HEK293 (cell line): Measurements from ENCODE around the gene PKM.

Source experiments
- CTCF ChIA-PET: fragments of 350-600 bp; formaldehyde crosslinking; extraction: SDS; loops from one replicate; lab custom pipeline; 2021; ENCODE audit warnings: antibody characterized with exemption; lab: Yijun Ruan, JAX
- POLR2A ChIA-PET: fragments of 300-600 bp; formaldehyde crosslinking; extraction: SDS; loops from one replicate; lab custom pipeline; 2020; ENCODE audit warnings: antibody characterized with exemption, inconsistent platforms; lab: Yijun Ruan, JAX
- H3K27ac ChIP-seq: fragments of 200-500 bp; sonication (Bioruptor generic); 2 replicates; pipeline ENCODE4 v1.5.1; 2014; ENCODE audit warnings: low read depth, low read length, control low read depth, inconsistent platforms; ENCODE audit errors: extremely low read depth
- H3K36me3 ChIP-seq, 2 experiments: fragments of 200-500 bp in 1 of 2; sonication (Bioruptor generic) in 1 of 2; 1 replicate in 1 of 2; 2 replicates in 1 of 2; pipeline ENCODE4 v1.5.1; 2014 to 2017; ENCODE audit warnings: inconsistent platforms in 2 of 2, low read length in 2 of 2; ENCODE audit not compliant: control insufficient read depth in 2 of 2, insufficient read depth in 1 of 2
- H3K4me1 ChIP-seq: fragments of 200-500 bp; sonication (Bioruptor generic); 2 replicates; pipeline ENCODE4 v1.5.1; 2014; ENCODE audit warnings: mild to moderate bottlenecking, low read length, inconsistent platforms; ENCODE audit not compliant: control insufficient read depth, insufficient read depth
- H3K4me3 ChIP-seq: 2 replicates; pipeline ENCODE4 v1.5.1; 2011; ENCODE audit warnings: low read depth, mild to moderate bottlenecking, control low read depth, low read length, moderate library complexity
- H3K9me3 ChIP-seq: fragments of 200-500 bp; sonication (Bioruptor generic); 2 replicates; pipeline ENCODE4 v1.5.1; 2014; ENCODE audit warnings: low read depth, low read length, inconsistent platforms; ENCODE audit not compliant: control insufficient read depth, insufficient read depth
- FEZF1 ChIP-seq: fragments of 450-650 bp; formaldehyde crosslinking; IDR thresholded peaks from 2 replicates; pipeline ENCODE4 v1.5.1; 2016; ENCODE audit warnings: missing biosample characterization, missing genetic modification characterization
- GLIS2 ChIP-seq: fragments of 450-650 bp; formaldehyde crosslinking; IDR thresholded peaks from 2 replicates; pipeline ENCODE4 v1.5.1; 2016; ENCODE audit warnings: missing biosample characterization, missing genetic modification characterization
- ZNF121 ChIP-seq: fragments of 450-650 bp; formaldehyde crosslinking; IDR thresholded peaks from 2 replicates; pipeline ENCODE4 v1.5.1; 2016; ENCODE audit warnings: missing biosample characterization, missing genetic modification characterization
- ZNF174 ChIP-seq: fragments of 450-650 bp; formaldehyde crosslinking; IDR thresholded peaks from 2 replicates; pipeline ENCODE4 v1.5.0; 2017; ENCODE audit warnings: missing biosample characterization, mild to moderate bottlenecking, missing genetic modification characterization
- ZNF175 ChIP-seq: fragments of 450-650 bp; formaldehyde crosslinking; IDR thresholded peaks from 2 replicates; pipeline ENCODE4 v1.5.1; 2016; ENCODE audit warnings: missing biosample characterization, missing genetic modification characterization
- ZNF2 ChIP-seq: fragments of 450-650 bp; formaldehyde crosslinking; IDR thresholded peaks from 2 replicates; pipeline ENCODE4 v1.5.1; 2016; ENCODE audit warnings: missing biosample characterization, missing genetic modification characterization
- ZNF214 ChIP-seq: fragments of 450-650 bp; formaldehyde crosslinking; IDR thresholded peaks from 2 replicates; pipeline ENCODE4 v1.5.1; 2017; ENCODE audit warnings: missing biosample characterization, mild to moderate bottlenecking, missing genetic modification characterization, borderline replicate concordance
- ZNF610 ChIP-seq: fragments of 450-650 bp; formaldehyde crosslinking; IDR thresholded peaks from 2 replicates; pipeline ENCODE4 v1.5.1; 2016; ENCODE audit warnings: missing biosample characterization, missing genetic modification characterization, borderline replicate concordance
- ZNF654 ChIP-seq: fragments of 450-650 bp; formaldehyde crosslinking; IDR thresholded peaks from 2 replicates; pipeline ENCODE4 v1.5.1; 2016; ENCODE audit warnings: low read depth, missing biosample characterization, missing genetic modification characterization
- ZNF777 ChIP-seq: fragments of 450-650 bp; formaldehyde crosslinking; IDR thresholded peaks from 2 replicates; pipeline ENCODE4 v1.5.1; 2017; ENCODE audit warnings: missing biosample characterization, missing genetic modification characterization, borderline replicate concordance
- ZSCAN16 ChIP-seq: fragments of 450-650 bp; formaldehyde crosslinking; IDR thresholded peaks from 2 replicates; pipeline ENCODE4 v1.5.1; 2016; ENCODE audit warnings: missing biosample characterization, missing genetic modification characterization
- TF ChIP-seq, protein P1 (sequence below): fragments of 450-650 bp; IDR thresholded peaks from 2 replicates; pipeline ENCODE4 v1.5.1; 2018; ENCODE audit warnings: missing biosample characterization, missing genetic modification characterization
- TF ChIP-seq, protein P2 (sequence below): fragments of 450-650 bp; formaldehyde crosslinking; IDR thresholded peaks from 2 replicates; pipeline ENCODE4 v1.5.1; 2016; ENCODE audit warnings: missing biosample characterization, missing genetic modification characterization
- TF ChIP-seq, protein P3 (sequence below): fragments of 450-650 bp; formaldehyde crosslinking; IDR thresholded peaks from 2 replicates; pipeline ENCODE4 v1.5.1; 2016; ENCODE audit warnings: missing biosample characterization, missing genetic modification characterization, low read depth
- TF ChIP-seq, protein P4 (sequence below): fragments of 450-650 bp; formaldehyde crosslinking; IDR thresholded peaks from 2 replicates; pipeline ENCODE4 v1.5.1; 2016; ENCODE audit warnings: missing biosample characterization, missing genetic modification characterization

Gene PKM

DNA sequence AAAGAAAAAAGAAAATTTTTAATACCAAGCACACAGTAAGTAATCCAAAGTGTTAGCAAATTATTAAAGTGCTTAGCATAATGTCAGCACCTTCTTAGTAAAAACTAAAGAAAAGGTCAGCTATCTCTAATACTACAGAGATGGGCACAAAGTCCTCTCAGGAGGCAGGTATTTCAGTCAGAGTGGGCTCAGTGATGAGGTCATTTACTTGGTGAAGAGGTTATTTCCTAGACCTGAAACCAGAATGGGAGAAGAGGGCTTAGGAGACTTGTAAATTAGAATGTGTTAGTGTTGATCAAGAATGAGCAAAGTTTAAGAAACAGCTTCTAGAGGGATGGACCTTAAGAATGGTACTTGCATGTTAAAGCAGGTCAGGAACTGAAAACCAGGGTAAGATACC lies 8.7 kb upstream of the PKM start:
- H3K36me3 ChIP-seq = peaks cover 25 to 51% of the 10 kb centered on the region in 2 experiments
- ChIA-PET POLR2A (interaction anchor here (0.5 to 6.9 kb wide), 6 partner anchors 9 to 1360 kb away, joined by 3 to 66 read pairs (median 3); partner anchors contain the start of gene PKM), CTCF (interaction anchor here (0.7 to 2.1 kb wide), 5 partner anchors 9 to 73 kb away, joined by 3 to 6 read pairs (median 4); partner anchors contain the start of gene PKM)
- no peak overlapping the region for H3K27ac ChIP-seq
- no peak for TF ChIP-seq ZNF175
- TF ChIP-seq ZSCAN16 (tag by site-specific recombination) = no peak
- no peak for TF ChIP-seq ZNF777 (tag by site-specific recombination)
- TF ChIP-seq GLIS2 (tag by site-specific recombination) = no peak
- TF ChIP-seq, protein P1, sequence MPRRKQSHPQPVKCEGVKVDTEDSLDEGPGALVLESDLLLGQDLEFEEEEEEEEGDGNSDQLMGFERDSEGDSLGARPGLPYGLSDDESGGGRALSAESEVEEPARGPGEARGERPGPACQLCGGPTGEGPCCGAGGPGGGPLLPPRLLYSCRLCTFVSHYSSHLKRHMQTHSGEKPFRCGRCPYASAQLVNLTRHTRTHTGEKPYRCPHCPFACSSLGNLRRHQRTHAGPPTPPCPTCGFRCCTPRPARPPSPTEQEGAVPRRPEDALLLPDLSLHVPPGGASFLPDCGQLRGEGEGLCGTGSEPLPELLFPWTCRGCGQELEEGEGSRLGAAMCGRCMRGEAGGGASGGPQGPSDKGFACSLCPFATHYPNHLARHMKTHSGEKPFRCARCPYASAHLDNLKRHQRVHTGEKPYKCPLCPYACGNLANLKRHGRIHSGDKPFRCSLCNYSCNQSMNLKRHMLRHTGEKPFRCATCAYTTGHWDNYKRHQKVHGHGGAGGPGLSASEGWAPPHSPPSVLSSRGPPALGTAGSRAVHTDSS = no peak
- no peak for TF ChIP-seq ZNF214 (tag by site-specific recombination)
- no peak for TF ChIP-seq FEZF1 (tag by site-specific recombination)
- TF ChIP-seq, protein P2, sequence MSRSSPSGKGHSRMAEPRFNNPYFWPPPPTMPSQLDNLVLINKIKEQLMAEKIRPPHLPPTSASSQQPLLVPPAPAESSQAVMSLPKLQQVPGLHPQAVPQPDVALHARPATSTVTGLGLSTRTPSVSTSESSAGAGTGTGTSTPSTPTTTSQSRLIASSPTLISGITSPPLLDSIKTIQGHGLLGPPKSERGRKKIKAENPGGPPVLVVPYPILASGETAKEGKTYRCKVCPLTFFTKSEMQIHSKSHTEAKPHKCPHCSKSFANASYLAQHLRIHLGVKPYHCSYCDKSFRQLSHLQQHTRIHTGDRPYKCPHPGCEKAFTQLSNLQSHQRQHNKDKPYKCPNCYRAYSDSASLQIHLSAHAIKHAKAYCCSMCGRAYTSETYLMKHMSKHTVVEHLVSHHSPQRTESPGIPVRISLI (tag by site-specific recombination) = 0 out of 2 replicates have a peak, but pooled peaks have one; percentile 51
- TF ChIP-seq ZNF2 = no peak
- TF ChIP-seq, protein P3, sequence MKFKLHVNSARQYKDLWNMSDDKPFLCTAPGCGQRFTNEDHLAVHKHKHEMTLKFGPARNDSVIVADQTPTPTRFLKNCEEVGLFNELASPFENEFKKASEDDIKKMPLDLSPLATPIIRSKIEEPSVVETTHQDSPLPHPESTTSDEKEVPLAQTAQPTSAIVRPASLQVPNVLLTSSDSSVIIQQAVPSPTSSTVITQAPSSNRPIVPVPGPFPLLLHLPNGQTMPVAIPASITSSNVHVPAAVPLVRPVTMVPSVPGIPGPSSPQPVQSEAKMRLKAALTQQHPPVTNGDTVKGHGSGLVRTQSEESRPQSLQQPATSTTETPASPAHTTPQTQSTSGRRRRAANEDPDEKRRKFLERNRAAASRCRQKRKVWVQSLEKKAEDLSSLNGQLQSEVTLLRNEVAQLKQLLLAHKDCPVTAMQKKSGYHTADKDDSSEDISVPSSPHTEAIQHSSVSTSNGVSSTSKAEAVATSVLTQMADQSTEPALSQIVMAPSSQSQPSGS (tag by site-specific recombination) = peak; percentile 61; the same call in 1 of the 2 replicates
- TF ChIP-seq ZNF654 = no peak
- TF ChIP-seq ZNF174 = no peak
- TF ChIP-seq, protein P4, sequence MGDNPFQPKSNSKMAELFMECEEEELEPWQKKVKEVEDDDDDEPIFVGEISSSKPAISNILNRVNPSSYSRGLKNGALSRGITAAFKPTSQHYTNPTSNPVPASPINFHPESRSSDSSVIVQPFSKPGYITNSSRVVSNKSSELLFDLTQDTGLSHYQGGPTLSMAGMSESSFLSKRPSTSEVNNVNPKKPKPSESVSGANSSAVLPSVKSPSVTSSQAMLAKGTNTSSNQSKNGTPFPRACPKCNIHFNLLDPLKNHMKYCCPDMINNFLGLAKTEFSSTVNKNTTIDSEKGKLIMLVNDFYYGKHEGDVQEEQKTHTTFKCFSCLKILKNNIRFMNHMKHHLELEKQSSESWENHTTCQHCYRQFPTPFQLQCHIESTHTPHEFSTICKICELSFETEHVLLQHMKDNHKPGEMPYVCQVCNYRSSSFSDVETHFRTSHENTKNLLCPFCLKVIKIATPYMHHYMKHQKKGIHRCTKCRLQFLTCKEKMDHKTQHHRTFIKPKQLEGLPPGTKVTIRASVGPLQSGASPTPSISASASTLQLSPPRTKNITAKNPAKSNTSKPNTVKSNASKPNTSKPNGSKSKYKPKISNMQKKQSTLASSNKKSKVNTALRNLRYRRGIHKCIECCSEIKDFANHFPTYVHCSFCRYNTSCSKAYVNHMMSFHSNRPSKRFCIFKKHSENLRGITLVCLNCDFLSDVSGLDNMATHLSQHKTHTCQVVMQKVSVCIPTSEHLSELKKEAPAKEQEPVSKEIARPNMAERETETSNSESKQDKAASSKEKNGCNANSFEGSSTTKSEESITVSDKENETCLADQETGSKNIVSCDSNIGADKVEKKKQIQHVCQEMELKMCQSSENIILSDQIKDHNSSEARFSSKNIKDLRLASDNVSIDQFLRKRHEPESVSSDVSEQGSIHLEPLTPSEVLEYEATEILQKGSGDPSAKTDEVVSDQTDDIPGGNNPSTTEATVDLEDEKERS (tag by site-specific recombination) = no peak
- no peak overlapping the region for H3K4me3 ChIP-seq
- no peaks in the 10 kb centered on the region for H3K9me3 ChIP-seq
- H3K4me1 ChIP-seq = peaks cover 18% of the 10 kb centered on the region

DNA sequence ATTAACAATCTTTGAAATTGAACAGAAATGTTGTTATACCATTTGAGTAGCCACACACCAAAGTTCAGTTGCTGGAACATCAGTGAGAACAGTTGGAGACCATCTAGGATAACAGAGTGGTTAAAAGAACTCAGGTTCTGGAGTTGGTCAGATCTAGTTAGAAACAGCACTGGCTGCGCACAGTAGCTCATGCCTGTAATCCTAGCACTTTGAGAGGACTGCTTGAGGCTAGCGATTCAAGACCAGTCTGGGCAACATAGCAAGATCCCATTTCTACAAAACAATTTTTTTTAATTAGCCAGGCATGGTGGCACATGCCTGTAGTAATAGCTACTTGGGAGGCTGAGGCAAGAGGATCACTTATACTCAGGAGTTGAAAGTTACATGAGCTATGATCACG lies 7.6 kb upstream of the PKM start:
- H3K27ac ChIP-seq = no peak overlapping the region
- H3K36me3 ChIP-seq = peaks cover 18 to 40% of the 10 kb centered on the region in 2 experiments
- H3K4me1 ChIP-seq = peaks cover 18% of the 10 kb centered on the region
- no peak overlapping the region for H3K4me3 ChIP-seq
- ChIA-PET POLR2A (interaction anchor here (1.0 to 6.9 kb wide), 3 partner anchors 8 to 12 kb away, joined by 3 to 66 read pairs (median 6); partner anchors contain the start of gene PKM), CTCF (interaction anchor here (2.1 kb wide), 1 partner anchor 11 kb away, joined by 5 read pairs; no protein-coding TSS in a partner anchor)
- no peak for TF ChIP-seq ZNF610 (tag by site-specific recombination)
- TF ChIP-seq ZNF121 (tag by site-specific recombination) = peak; percentile 95
- no peaks in the 10 kb centered on the region for H3K9me3 ChIP-seq
